ENCODE data around the gene LAMC3.

LAMC3 gene

GRCh38 chr9:131067625-131068024, 58.7 kb downstream of the LAMC3 start:
- Mint-ChIP-seq H3K27me3 (no peaks in the 10 kb centered on the region), H3K4me3 (no peak overlapping the region), H3K27ac (no peak overlapping the region)

GRCh38 chr9:131068076-131068816, 59.3 kb downstream of the LAMC3 start:
- Mint-ChIP-seq H3K36me3 (no peaks in the 10 kb centered on the region), H3K27ac (no peak overlapping the region), H3K27me3 (no peaks in the 10 kb centered on the region), H3K4me3 (no peak overlapping the region), H3K4me1 (ENCODE audit: low read depth) (no peaks in the 10 kb centered on the region), H3K9me3 (ENCODE audit: low read depth) (no peaks in the 10 kb centered on the region)

More at GRCh38 chr9:131067625-131068024, 58.7 kb downstream of the LAMC3 start:
- Mint-ChIP-seq H3K9me3 (ENCODE audit: low read depth) (no peaks in the 10 kb centered on the region), H3K36me3 (no peaks in the 10 kb centered on the region), H3K4me1 (ENCODE audit: low read depth) (no peaks in the 10 kb centered on the region)

- Mint-ChIP-seq H3K36me3 (no peaks in the 10 kb centered on the region), H3K9me3 (ENCODE audit: low read depth) (no peaks in the 10 kb centered on the region), H3K27ac (no peak overlapping the region), H3K4me1 (ENCODE audit: low read depth) (no peaks in the 10 kb centered on the region), H3K27me3 (no peaks in the 10 kb centered on the region), H3K4me3 (no peak overlapping the region)
Measured at GRCh38 chr9:131069699-131070098, 60.7 kb downstream of the LAMC3 start.

GRCh38 chr9:131072107-131072870, 63.3 kb downstream of the LAMC3 start:
- Mint-ChIP-seq H3K36me3 (no peaks in the 10 kb centered on the region), H3K27ac (no peak overlapping the region), H3K27me3 (no peaks in the 10 kb centered on the region), H3K4me1 (ENCODE audit: low read depth) (no peaks in the 10 kb centered on the region), H3K9me3 (ENCODE audit: low read depth) (no peaks in the 10 kb centered on the region), H3K4me3 (no peak overlapping the region)

DNA sequence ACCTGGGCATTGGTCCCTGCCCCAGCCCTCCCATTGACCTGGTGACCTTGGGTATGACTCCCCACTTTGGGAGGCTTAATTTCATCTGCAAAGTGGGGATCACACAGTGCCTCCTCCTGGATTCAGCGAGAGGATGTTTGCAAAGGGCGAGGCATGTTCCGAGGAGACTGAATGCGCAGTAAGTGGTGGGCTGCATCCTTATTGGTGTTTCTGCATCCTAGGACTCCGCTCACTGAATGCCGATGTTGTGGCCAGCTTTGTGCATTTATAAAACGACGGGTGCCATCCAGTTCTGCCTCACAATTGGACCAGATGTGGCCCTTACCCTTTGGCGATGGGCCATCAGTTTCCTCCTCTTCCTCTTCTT, 63.9 kb downstream of the LAMC3 start:
- H3K4me3 Mint-ChIP-seq: no peak overlapping the region
- no peaks in the 10 kb centered on the region for H3K36me3 Mint-ChIP-seq

GRCh38 chr9:131076347-131077195, 67.6 kb downstream of the LAMC3 start:
- Mint-ChIP-seq H3K4me3 (no peak overlapping the region), H3K27ac (no peak overlapping the region), H3K27me3 (no peaks in the 10 kb centered on the region), H3K4me1 (ENCODE audit: low read depth) (no peaks in the 10 kb centered on the region), H3K36me3 (no peaks in the 10 kb centered on the region), H3K9me3 (ENCODE audit: low read depth) (no peaks in the 10 kb centered on the region)

More for the DNA sequence above, 63.9 kb downstream of the LAMC3 start:
- no peak overlapping the region for H3K27ac Mint-ChIP-seq
- no peaks in the 10 kb centered on the region for H3K27me3 Mint-ChIP-seq
- no peaks in the 10 kb centered on the region for H3K9me3 Mint-ChIP-seq (ENCODE audit: low read depth)
- no peaks in the 10 kb centered on the region for H3K4me1 Mint-ChIP-seq (ENCODE audit: low read depth)

DNA sequence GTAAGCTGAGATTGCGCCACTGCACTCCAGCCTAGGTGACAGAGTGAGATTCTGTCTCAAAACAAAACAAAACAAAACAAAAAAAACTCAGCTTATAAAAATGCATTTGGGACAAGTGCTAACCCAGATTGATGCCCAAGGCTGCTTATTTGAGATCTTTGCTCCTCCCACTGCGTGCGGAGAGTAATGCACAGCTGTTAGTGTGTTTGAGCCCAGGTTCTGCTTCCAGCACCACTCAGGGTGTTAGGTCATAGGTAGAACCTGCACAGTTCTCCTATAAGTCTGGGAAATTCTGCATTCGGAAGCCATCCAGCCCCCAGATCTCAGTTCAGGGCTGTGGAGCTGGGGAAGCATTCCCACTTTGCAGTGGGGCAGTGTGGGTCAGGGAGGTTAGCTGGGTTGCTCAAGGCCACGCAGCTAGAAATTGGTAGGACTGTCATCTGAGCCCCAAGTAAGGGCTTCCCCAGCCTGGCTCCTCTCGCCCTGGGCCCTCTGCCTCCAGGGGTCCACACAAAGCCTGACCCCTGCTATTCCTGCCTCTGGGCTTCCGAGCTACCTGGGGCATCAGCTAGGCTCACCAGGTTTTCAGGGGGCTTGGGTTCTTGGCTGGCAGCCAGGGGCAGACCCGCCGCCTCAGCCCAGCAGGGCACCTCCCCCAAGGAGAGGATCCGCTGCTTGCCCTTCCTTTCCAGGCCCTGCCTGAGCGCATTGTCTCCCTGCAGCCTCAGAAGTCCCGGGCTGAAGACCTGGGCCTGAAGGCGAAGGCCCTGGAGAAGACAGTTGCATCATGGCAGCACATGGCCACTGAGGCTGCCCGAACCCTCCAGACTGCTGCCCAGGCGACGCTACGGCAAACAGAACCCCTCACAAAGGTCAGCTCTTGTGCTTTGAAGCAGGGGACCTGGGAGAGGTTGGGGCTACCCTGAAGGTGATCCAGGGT, 69.7 kb downstream of the LAMC3 start:
- Mint-ChIP-seq H3K27me3 (no peaks in the 10 kb centered on the region), H3K9me3 (ENCODE audit: low read depth) (no peaks in the 10 kb centered on the region), H3K27ac (no peak overlapping the region), H3K4me3 (no peak overlapping the region), H3K36me3 (no peaks in the 10 kb centered on the region), H3K4me1 (ENCODE audit: low read depth) (no peaks in the 10 kb centered on the region)

GRCh38 chr9:131080589-131080988, 71.6 kb downstream of the LAMC3 start:
- Mint-ChIP-seq H3K27me3 (no peaks in the 10 kb centered on the region), H3K4me3 (no peak overlapping the region), H3K9me3 (ENCODE audit: low read depth) (no peaks in the 10 kb centered on the region), H3K4me1 (ENCODE audit: low read depth) (no peaks in the 10 kb centered on the region), H3K27ac (no peak overlapping the region), H3K36me3 (no peaks in the 10 kb centered on the region)

DNA sequence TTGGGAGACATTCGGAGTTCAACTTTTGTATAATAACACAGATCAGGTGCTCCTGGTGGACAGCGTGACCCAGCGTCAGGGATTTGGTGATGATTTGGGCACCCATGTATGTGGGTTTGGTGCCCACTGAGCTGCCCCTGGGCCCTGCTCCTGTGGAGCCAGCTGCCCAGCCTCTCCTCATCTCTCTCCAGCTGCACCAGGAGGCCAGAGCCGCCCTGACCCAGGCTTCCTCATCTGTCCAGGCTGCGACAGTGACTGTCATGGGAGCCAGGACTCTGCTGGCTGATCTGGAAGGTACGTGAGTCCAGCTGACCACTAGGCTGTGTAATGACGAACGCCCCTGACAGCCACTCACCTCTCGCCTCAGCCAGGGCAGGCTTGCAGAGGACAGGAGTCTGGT, 72.9 kb downstream of the LAMC3 start:
- Mint-ChIP-seq H3K27me3 (no peaks in the 10 kb centered on the region), H3K36me3 (no peaks in the 10 kb centered on the region), H3K4me3 (no peak overlapping the region), H3K9me3 (ENCODE audit: low read depth) (no peaks in the 10 kb centered on the region), H3K4me1 (ENCODE audit: low read depth) (no peaks in the 10 kb centered on the region), H3K27ac (no peak overlapping the region)

- Mint-ChIP-seq H3K4me3 (no peak overlapping the region), H3K36me3 (no peaks in the 10 kb centered on the region), H3K9me3 (ENCODE audit: low read depth) (no peaks in the 10 kb centered on the region), H3K27ac (no peak overlapping the region), H3K27me3 (no peaks in the 10 kb centered on the region), H3K4me1 (ENCODE audit: low read depth) (no peaks in the 10 kb centered on the region)
Measured at GRCh38 chr9:131082774-131083512, 74.0 kb downstream of the LAMC3 start.

DNA sequence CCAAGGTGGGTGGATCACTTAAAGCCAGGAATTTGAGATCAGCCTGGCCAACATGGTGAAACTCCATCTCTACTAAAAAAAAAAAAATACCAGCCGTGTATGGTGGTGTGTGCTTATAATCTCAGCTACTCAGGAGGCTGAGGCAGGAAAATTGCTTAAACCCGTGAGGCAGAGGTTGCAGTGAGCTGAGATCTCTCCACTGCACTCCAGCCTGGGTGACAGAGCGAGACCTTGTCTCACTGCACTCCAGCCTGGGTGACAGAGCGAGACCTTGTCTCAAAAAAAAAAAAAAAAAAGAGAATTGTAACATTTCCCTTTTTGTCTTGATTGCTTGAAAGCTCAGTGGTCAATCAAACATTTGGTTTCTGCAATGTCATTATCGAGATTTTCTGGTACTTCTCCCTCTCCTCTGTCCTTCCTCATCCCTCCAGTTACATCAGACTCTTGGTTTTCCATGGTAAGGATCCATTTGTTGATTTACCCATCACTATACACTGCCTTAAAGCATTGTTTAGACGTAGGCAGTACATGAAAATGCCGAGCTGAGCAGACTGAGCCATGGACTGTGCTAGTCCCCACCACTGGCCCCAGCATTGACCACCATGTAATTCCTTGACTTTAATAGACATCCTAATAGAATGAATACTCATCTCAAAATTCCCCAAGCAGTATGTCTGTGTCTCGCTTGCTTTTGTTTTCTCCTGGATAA, 75.8 kb downstream of the LAMC3 start:
- Mint-ChIP-seq H3K4me3 (no peak overlapping the region), H3K36me3 (no peaks in the 10 kb centered on the region), H3K9me3 (ENCODE audit: low read depth) (no peaks in the 10 kb centered on the region), H3K4me1 (ENCODE audit: low read depth) (no peaks in the 10 kb centered on the region), H3K27ac (no peak overlapping the region), H3K27me3 (no peaks in the 10 kb centered on the region)

DNA sequence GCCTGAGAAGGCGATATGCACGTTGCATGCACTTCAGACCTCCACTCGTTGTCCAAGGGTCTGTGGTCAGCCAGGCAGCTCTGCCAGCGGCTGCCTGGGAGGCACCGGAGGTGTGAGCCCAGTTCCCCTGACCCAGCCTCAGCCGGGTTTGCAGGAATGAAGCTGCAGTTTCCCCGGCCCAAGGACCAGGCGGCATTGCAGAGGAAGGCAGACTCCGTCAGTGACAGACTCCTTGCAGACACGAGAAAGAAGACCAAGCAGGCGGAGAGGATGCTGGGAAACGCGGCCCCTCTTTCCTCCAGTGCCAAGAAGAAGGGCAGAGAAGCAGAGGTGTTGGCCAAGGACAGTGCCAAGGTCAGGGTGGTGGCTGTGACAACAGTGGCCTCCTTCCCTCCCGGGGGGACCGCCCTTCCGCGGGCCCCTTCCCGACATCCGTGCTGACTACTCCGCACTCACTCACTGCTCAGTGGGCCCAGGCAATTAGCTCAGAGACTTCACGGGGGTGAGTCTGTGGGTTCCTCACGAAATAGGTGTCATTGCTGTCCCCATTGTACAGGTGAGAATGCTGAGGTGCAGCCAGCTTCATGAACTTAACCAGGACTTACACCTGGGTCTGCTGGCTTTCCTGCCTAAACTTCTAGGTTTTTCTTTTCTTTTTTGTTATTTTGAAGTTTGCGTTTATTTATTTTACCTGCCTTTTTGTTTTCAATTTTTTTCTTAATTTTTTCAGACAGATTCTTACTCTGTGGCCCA, 76.6 kb downstream of the LAMC3 start:
- Mint-ChIP-seq H3K4me3 (no peak overlapping the region), H3K9me3 (ENCODE audit: low read depth) (no peaks in the 10 kb centered on the region), H3K4me1 (ENCODE audit: low read depth) (no peaks in the 10 kb centered on the region), H3K27ac (no peak overlapping the region), H3K36me3 (no peaks in the 10 kb centered on the region), H3K27me3 (no peaks in the 10 kb centered on the region)

Data from activated naive CD8-positive, alpha-beta T cell (primary cell).